ENCODE measurements around the gene GUCD1. TPM values are rescaled to one million over a fixed set of nuclear protein-coding genes. Genes with fewer than 3 reads are reported as not detected.

The GUCD1 gene
- total and polyA plus RNA-seq, 2 of the 13 experiments (the other 11 are each of a cell fraction or from before 2014, with no cell fraction given): 128 to 245 TPM

DNA sequence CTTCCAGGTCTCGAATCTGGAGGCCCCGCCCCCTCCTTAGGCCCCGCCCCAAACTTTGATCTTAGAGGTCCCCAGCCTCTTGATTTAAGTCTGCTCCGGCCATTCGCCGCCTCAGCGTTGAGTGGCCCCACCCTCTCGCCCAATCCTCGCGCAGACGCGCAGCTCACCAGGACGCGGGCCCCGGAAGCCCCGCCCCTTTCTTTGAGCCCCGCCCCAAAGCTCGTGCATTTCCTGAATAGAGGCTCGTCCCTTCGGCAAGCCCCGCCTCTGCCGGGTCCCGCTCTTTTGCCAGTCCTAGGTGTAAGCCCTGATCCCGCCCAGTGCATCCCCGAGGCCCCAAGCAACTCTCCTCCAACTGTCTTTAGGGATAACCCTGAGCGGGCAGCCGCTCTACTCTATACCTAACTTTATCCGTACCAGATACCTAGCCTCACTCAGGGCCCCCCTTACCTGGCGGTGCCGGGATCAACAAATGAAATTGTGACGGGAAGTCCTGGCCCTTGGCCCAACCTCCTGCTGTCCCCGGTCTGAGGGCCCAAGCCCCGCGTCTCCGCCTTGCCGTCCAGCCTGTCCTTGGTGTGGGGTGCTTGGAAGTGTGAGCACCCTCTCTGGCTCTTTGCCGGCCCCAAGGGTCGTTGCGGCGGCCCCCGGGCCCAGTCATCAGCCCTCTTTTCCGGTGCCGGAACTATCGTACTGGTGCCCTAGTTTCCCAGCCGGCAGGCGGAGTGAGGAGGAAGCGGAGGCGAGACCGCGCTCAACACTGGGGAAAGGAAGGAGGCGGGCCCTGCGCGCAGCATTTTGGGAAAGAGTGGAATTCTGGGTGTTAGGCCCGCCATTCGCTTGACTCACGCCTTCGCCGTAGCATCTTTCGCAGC lies 464 bp upstream of the GUCD1 start, which contains the start of gene SNRPD3 (continued):
- TF ChIP-seq, protein P1, sequence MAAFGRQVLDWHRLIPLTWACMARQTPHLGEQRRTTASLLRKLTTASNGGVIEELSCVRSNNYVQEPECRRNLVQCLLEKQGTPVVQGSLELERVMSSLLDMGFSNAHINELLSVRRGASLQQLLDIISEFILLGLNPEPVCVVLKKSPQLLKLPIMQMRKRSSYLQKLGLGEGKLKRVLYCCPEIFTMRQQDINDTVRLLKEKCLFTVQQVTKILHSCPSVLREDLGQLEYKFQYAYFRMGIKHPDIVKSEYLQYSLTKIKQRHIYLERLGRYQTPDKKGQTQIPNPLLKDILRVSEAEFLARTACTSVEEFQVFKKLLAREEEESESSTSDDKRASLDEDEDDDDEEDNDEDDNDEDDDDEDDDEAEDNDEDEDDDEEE (CRISPR knock-in tag; IDR thresholded peaks at IDR 0.05): peak; percentile 97; the same call in 1 of the 2 replicates
- peak; percentile 49; the same call in 1 of the 2 replicates for TF ChIP-seq ZNF83 (CRISPR knock-in tag; IDR thresholded peaks at IDR 0.05; ENCODE audit: borderline replicate concordance)
- TF ChIP-seq, protein P2, sequence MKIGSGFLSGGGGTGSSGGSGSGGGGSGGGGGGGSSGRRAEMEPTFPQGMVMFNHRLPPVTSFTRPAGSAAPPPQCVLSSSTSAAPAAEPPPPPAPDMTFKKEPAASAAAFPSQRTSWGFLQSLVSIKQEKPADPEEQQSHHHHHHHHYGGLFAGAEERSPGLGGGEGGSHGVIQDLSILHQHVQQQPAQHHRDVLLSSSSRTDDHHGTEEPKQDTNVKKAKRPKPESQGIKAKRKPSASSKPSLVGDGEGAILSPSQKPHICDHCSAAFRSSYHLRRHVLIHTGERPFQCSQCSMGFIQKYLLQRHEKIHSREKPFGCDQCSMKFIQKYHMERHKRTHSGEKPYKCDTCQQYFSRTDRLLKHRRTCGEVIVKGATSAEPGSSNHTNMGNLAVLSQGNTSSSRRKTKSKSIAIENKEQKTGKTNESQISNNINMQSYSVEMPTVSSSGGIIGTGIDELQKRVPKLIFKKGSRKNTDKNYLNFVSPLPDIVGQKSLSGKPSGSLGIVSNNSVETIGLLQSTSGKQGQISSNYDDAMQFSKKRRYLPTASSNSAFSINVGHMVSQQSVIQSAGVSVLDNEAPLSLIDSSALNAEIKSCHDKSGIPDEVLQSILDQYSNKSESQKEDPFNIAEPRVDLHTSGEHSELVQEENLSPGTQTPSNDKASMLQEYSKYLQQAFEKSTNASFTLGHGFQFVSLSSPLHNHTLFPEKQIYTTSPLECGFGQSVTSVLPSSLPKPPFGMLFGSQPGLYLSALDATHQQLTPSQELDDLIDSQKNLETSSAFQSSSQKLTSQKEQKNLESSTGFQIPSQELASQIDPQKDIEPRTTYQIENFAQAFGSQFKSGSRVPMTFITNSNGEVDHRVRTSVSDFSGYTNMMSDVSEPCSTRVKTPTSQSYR (CRISPR knock-in tag; IDR thresholded peaks at IDR 0.05; ENCODE audit: borderline replicate concordance): 0 out of 2 replicates have a peak, but pooled peaks have one; percentile 32
- no peak for TF ChIP-seq NFE2L1 (CRISPR knock-in tag; IDR thresholded peaks at IDR 0.05; ENCODE audit: borderline replicate concordance)
- TF ChIP-seq ZNF629 (CRISPR knock-in tag; conservative IDR thresholded peaks at IDR 0.05): no peak
- TF ChIP-seq RARA (CRISPR knock-in tag; IDR thresholded peaks at IDR 0.05): peak; percentile 34; the same call in 1 of the 2 replicates
- 0 out of 2 replicates have a peak, but pooled peaks have one; percentile 71 for TF ChIP-seq KLF12 (CRISPR knock-in tag; IDR thresholded peaks at IDR 0.05; ENCODE audit: borderline replicate concordance)
- TF ChIP-seq, protein P3, sequence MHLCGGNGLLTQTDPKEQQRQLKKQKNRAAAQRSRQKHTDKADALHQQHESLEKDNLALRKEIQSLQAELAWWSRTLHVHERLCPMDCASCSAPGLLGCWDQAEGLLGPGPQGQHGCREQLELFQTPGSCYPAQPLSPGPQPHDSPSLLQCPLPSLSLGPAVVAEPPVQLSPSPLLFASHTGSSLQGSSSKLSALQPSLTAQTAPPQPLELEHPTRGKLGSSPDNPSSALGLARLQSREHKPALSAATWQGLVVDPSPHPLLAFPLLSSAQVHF (CRISPR knock-in tag; IDR thresholded peaks at IDR 0.05): no peak
- peak; percentile 35 for TF ChIP-seq PTBP1 (IDR thresholded peaks at IDR 0.05; ENCODE audit: low read depth, low read length, poor library complexity, severe bottlenecking)
- no peak; the same call in 1 of the 2 replicates for TF ChIP-seq ZNF510 (CRISPR knock-in tag; IDR thresholded peaks at IDR 0.05; ENCODE audit: low read depth)
- TF ChIP-seq, protein P4, sequence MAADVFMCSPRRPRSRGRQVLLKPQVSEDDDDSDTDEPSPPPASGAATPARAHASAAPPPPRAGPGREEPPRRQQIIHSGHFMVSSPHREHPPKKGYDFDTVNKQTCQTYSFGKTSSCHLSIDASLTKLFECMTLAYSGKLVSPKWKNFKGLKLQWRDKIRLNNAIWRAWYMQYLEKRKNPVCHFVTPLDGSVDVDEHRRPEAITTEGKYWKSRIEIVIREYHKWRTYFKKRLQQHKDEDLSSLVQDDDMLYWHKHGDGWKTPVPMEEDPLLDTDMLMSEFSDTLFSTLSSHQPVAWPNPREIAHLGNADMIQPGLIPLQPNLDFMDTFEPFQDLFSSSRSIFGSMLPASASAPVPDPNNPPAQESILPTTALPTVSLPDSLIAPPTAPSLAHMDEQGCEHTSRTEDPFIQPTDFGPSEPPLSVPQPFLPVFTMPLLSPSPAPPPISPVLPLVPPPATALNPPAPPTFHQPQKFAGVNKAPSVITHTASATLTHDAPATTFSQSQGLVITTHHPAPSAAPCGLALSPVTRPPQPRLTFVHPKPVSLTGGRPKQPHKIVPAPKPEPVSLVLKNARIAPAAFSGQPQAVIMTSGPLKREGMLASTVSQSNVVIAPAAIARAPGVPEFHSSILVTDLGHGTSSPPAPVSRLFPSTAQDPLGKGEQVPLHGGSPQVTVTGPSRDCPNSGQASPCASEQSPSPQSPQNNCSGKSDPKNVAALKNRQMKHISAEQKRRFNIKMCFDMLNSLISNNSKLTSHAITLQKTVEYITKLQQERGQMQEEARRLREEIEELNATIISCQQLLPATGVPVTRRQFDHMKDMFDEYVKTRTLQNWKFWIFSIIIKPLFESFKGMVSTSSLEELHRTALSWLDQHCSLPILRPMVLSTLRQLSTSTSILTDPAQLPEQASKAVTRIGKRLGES (CRISPR knock-in tag; IDR thresholded peaks at IDR 0.05; ENCODE audit: borderline replicate concordance): no peak
- no peak for TF ChIP-seq EZH2 (conservative IDR thresholded peaks at IDR 0.05; ENCODE audit: low read depth, low read length)
- TF ChIP-seq MXD4 (CRISPR knock-in tag; IDR thresholded peaks at IDR 0.05): peak; percentile 74
- TF ChIP-seq NFATC3 (CRISPR knock-in tag; IDR thresholded peaks at IDR 0.05): peak; percentile 95; the same call in 1 of the 2 replicates
- TF ChIP-seq NFKBIZ (CRISPR knock-in tag; IDR thresholded peaks at IDR 0.05): no peak
- TF ChIP-seq ZNF253 (CRISPR knock-in tag; IDR thresholded peaks at IDR 0.05; ENCODE audit: borderline replicate concordance): no peak
- peak; percentile 93 for TF ChIP-seq ELF1 (CRISPR knock-in tag; IDR thresholded peaks at IDR 0.05)
- TF ChIP-seq, protein P5, sequence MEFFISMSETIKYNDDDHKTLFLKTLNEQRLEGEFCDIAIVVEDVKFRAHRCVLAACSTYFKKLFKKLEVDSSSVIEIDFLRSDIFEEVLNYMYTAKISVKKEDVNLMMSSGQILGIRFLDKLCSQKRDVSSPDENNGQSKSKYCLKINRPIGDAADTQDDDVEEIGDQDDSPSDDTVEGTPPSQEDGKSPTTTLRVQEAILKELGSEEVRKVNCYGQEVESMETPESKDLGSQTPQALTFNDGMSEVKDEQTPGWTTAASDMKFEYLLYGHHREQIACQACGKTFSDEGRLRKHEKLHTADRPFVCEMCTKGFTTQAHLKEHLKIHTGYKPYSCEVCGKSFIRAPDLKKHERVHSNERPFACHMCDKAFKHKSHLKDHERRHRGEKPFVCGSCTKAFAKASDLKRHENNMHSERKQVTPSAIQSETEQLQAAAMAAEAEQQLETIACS (CRISPR knock-in tag; IDR thresholded peaks at IDR 0.05): peak; percentile 86
- no peak for TF ChIP-seq GTF3A (CRISPR knock-in tag; conservative IDR thresholded peaks at IDR 0.05)
- peak; percentile 79; the same call in 1 of the 2 replicates for TF ChIP-seq ZSCAN29 (CRISPR knock-in tag; conservative IDR thresholded peaks at IDR 0.05)
